Stimulated activated CD8-positive, alpha-beta memory T cell treated with anti-CD3 and anti-CD28 coated beads, Interleukin-15, amount 100 ng/mL, for 1 hour (primary cell): ENCODE results near the gene CEACAM8.
"Not testable (repeated sequence)": the region's sequence is repeated elsewhere in the genome, so short reads cannot be mapped to it uniquely, and the experiment has no call there.

Experiments used
- DNase-seq: peaks from one replicate; pipeline ENCODE4 v3.0.0-alpha.2; 2020; ENCODE audit warnings: low read depth

CEACAM8 gene

DNA sequence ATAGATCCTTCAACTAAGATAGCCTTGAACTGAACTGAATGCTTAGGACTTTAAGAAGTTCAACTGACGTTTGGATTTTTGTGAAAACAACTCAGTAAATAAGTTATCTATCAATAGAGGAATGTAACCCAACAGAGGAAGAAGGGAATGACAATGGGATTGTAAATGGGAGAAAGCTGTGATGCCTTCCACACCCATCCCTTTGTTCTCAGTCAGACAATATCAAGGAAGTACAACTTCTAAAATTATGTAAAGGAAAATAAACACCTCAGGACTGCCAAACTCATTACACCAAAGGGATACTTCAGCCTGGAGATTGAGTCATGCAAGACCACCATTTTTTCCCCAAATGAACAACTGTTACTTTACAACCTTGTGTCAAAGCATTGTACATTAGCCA lies 21.1 kb downstream of the CEACAM8 start:
- DNase-seq: no peak

DNA sequence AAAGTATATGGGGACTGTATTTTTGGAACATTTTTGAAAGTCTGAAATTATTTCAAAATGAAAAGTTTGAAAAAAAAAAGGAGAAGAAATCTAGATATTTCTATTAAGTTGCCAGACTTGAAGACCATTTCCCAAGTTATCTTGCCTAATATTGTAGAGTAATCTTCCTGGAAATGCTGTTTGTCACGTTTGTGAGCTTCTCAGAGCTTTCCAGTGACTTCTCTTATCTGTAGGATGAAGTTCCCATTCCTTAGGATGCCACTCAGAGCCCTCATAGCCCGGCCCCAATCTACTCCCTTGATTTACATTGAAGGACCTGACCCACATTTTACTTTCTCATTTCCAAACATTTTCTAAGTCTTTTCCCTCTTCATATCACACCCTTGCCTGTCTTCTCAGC lies 23.6 kb downstream of the CEACAM8 start:
- DNase-seq: no peak

DNA sequence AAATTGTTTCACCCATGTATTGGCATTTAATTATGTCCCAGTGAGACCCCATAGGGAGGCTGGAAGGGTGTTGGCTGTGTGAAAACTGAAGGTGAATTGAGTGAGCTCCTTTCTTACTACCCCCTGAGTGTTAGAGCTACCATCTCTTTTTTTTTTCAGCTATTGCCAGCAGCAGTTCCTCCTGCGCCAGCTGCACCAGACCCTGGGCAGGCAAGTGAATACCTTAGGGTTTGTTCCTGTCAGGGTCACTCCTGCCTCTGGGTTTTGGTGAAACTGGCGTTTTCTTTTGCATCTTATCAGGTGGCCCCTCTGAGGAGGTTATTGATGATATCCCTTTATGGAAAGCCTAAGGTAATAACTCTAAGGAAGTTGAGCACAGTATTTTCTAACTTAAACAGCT lies 25.5 kb downstream of the CEACAM8 start:
- DNase-seq: no peak

DNA sequence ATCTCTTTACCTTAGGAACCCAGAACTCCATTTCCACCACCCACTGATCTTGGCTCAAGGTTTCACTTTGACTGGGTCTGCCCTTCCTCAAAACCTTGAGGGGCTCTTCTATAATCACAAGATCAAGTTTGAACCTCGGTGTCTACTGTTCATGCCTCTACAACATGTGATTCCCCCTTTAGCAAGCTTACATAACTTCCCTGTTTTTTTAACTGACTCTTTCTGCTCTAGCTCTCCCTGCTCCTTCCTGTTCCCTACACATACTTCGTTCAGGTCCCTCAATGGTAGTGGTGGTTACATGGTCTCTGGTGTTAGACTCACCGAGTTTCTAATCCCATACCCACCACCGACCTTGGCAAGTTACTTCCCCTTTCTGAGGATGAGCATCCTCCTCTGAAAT lies 26.7 kb downstream of the CEACAM8 start:
- DNase-seq: no peak

DNA sequence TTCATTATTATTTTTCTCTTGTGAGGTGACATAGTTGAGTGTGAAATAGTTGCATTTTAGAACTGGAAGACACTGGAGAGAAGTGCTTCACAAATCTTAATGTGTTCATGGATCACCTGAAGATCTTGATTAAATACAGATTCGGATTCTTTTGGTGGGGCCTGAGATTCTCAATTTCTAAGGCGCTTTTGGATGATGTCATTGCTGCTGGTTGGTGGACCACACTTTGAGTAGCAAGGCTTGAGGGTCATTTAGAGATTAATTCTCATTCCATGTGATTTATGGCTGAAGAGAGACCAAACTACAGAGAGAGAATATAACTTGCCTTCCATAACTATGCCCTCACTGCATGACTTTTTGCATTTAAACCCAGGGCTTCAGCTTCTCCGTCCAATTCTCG lies 27.2 kb downstream of the CEACAM8 start:
- DNase-seq: no peak

DNA sequence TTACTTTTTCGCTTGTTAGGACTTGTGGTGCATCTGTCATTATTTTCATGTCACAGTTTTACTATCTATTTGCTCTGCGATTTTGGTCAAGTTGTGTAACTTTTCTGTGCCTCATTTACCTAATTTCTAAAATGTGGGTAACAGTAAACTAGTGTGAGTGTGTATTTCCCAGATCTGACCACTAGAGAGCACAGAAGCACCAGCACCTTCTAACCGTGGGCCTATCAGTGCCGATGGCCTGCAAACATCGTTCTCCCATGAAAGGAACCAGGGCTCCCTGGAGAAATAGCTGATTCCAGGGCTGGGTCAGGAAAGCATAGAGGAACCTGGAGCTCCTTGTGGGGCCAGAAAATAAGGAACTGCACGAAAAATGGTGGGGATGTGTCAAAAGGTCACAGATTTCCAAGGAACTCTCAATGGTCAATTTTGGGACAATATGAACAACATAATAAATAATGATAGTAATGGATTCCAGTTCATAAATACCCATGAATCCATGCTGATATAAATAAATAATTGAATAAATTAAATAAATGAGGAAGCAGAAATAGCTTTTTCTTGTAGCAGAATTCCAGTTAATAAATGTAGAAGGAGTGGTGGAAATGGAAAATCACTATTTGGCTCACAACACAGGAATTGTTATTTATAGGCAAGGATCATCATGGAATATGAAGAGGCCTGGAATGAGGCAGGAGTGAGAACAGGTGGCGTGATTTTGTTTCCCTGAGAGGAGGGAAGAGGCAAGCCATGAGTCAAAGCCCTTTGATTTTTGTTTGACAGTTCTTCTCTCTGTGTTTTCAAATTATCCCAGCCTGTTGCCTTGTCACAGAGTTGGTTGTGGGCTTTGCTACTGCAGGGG lies 31.1 kb downstream of the CEACAM8 start:
- DNase-seq: no peak

DNA sequence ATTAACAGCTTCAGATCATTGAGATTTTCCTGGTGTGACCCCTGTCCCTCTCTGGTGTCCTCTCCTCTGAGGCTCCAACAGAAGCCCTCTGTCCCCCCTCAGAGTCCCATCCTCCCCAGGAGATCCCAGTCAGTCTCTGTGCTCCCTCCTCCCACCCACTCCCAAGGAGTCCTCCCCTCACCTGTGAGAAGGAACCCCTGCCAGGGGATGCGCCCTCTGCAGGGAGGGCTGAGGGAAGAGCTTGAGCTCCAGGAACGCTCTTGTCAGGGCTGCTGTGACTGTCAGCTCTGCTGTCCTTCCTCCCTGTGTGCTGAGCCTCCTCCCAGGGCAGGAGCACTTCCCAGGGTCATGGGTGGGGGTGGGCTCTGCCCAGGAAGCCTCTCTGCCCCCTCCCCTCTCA lies 33.2 kb downstream of the CEACAM8 start:
- DNase-seq: no peak

DNA sequence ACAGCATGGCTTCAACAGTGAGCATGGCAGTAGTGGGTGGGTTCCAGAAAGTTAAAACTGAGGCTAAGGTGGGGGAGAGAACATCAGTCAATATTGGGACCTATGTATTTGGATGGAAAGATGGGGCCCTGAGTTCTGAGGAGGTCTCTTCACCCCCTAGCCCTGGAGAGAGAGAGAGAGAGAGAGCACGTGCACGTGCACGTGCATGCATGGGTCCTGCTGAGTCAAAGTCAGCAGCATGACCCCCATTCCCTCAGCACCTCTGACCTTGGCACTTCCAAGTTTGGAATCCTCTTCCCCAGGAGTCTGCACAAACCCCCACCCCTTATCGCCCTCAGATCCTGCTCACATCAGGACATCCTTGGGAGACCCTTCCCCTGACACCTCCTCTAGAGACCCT lies 34.0 kb downstream of the CEACAM8 start:
- no peak for DNase-seq

DNA sequence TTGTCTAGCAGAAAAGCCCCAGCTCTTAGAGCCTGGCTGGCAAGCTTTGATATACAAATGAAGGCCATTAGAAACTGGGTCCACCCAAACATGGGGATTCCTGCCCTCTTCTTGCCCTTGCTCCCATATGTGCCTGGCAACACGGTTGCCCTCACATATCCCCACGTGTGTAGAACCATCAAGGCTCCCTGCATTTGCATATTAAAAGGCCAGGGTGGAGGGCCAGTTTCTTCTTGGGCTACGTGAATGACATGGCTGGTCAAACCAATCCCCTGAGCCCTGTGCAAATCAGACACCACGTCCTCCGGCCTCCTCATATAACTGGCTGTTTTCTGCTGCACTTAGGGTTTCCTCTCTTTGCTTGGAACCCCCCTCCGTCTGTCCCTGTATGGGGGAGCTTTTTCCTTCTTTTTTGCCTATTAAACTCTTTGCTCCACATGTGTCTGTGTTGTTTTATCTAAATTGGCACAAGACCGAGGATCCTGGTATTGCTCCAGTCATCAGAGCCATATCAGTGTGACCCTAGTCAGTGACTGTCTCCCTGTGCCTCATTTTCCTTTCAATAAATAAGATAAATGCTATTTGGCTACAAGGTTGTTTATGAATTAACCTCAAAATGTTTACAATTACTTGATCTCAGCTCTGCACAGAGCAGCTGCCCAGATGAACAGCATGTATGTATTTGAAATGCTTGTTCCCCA lies 36.1 kb downstream of the CEACAM8 start:
- no peak for DNase-seq

DNA sequence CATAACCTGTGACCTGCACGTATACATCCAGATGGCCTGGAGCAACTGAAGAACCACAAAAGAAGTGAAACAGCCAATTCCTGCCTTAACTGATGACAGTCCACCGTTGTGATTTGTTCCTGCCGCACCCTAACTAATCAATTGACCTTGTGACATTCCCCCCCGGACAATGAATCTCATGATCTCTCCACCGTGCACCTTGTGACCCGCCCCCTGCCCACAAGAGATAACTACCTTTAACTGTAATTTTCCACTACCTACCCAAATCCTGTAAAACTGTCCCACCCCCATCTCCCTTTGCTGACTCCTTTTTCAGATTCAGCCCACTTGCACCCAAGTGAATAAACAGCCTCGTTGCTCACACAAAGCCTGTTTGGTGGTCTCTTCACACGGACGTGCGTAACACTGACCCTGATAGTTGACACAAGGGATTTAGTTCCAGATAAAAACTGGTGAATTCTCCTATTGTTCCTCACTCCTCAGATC lies 37.3 kb downstream of the CEACAM8 start:
- DNase-seq: not testable (repeated sequence)

DNA sequence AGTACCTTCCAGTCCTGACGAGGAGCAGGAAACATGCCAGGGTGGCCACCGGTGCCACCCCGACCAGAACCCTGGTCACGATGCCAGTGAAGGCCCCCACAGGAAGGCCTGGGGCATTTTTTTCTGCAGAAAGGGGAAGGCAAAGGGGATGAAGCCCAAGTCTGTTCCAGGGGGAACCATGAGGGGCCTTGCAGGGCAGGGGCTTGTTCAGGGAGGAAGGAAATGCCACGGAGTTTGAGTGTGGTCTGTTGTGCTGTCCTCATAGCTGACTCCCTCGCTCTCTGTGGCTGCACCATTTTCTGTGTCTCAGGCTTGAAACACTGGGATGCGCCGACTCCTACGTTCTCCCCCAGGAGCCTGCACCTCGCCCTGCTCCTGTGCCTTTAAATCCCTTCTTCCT lies 38.9 kb downstream of the CEACAM8 start:
- no peak for DNase-seq

DNA sequence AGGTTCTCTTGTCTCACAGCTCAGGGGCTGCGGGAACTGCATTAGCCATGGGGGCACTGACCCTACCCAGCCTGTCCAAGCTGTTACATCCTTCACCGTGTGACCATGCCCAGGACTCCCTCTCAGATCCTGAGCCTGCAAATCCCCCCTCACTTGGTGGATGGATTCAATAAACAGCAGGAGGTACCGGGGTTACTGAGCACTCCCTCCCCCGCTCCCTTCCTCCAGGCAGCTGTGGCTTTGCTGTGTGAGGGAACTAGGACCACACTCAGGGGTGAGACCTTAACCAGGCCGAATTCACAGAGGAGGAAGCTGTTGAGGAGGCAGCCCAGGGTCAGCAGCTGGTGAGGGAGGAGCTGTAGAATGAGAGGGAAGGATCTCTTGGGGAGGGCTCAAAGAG lies 39.4 kb downstream of the CEACAM8 start:
- DNase-seq: no peak

DNA sequence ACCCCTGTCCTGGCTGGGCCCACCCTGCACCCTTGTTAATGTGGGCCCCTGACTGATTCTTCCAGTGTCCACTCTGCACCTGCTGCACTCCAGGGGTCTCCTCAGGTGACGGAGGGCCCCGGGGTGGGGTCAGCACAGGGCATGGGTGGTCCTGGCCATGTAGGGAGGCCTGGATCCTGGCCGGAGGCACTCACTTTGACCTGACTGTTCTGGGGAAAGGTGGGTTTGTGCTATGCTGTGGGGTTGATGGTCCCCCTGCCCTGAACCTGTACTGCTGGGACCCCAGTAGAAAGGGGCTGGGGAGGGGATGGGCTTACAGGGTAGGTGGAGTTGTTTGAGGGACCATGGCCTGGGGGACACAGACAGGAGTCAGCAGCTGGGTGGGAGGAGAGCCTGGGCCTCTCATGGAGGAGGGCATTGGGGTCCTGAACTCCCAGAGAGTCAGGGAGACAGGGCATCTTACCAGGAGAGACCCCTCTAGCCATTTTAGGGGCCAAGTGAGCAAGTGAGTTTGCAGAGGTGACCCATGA lies 40.6 kb downstream of the CEACAM8 start:
- DNase-seq: no peak

DNA sequence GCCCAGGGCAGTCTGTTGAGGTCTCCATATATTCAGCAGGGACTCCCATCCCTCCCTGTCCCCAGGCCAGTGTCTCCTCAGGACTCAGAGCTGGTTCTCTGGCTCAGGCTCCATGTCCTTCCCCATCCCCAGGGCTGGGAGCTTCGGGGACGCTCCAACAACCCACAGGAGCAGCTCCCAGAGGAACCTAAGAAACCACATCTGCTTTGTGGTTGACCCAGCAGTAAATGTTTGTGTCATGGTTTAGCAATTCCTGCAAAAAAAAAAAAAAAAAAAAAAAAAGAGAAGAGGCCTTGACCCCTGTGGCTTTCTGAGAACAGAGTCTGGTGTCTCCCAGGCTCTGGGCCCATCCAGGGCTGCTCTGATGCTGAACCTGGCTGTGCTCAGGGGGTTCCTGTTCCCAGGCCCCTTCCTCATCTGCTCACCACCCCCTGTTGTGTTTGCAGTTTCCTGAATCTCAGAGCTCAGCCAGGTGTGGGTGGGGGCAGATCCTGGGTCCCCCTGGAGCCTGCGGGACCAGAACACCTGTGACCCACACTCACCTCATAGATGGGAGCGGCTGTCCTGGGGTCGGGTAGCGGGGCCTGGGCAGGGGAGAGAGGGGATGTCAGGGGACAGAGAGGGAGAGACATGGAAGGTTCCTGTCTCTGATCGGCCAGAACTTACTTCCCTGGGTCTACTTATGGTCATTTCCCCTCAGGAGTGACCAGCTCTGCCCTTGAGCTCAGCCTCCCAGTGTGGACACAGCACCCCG lies 41.3 kb downstream of the CEACAM8 start:
- no peak for DNase-seq

DNA sequence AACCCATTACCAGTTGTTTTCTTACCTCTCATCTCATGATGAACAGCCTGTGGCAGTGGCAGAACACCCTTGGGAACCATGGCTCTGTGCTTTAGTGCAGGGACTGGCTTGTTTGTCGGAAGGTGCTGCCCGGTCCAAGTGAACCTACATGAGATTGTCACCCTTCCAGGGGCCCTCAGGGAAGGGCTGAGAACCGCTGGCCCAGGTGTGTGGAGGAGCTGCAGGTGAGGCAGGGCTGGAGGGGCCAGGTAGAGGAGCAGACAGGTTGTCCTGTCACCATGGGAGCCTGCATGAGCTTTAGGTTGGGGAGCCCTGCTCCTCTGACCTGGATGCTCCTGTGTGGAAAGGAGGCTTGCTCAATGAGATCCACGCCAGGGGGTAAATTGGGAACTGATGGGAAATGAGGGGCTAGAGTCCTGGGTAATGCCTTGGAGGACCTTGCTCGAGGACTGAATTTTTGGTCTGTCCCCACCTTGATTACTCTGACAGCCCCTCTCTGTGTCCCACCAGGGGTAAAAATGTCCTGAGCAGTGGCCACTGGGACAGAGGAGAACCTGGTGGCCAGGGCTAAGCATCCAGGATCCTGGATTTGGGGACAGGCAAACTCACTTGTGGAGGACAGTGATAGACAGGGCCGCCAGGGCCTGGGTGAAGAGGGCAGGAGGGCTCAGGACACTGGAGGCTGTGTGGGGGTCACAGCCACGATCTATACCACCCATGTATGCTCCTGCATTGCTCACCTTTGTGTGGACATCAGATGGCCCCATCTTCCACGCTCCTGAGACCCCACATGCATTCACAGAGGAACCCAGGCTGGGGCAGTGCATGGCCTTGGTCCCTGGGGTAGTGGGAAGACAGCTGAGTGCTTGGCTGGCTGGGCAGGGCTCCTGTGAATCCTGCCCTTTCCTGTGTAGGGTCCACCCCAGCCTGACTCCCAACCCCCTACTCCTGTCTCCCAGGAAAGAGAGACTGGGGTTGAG lies 42.3 kb downstream of the CEACAM8 start:
- DNase-seq: no peak

DNA sequence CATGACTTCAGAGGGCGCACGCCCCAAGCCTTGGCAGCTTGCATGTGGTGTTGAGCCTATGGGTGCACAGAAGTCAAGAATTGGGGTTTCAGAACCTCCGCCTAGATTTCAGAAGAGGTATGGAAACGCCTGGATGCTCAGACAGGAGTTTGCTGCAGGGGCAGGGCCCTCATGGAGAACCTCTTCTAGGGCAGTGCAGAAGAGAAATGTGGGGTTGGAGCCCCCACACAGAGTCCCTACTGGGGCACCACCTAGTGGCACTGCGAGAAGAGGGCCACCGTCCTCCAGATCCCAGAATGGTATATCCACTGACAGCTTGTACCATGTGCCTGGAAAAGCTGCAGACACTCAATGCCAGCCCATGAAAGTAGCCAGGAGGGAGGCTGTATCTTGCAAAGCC lies 44.2 kb downstream of the CEACAM8 start:
- not testable (repeated sequence) for DNase-seq

DNA sequence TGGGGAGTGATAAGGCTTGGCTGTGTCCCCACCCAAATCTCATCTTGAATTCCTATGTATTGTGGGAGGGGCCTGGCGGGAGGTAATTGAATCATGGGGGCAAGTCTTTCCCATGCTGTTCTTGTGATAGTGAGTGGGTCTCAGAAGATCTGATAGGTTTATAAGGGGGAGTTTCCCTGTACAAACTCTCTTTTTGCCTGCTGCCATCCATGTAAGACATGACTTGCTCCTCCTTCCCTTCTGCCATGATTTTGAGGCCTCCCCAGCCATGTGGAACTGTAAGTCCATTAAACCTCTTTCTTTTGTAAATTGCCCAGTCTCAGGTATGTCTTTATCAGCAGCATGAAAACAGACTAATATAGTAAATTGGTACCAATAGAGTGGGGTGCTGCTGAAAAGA lies 45.7 kb downstream of the CEACAM8 start:
- not testable (repeated sequence) for DNase-seq

DNA sequence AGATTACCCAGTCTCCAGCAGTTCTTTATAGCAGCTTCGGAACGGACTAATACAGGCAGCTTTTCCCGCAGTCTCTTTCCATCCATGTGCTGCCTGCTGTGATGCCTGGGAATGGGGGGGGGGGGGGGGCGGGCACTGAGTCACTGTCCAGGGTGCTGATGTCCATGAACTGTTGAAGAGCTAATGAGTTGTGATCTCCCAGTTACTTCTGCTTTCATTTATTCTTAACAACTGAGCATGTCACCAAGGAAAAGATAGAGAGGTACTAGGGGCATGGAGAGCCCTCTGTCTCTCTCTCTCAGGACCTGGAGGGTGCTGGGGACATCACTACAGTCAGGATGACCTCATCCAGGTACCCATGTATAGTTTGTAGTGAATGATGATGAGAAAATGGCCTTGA lies 46.2 kb downstream of the CEACAM8 start:
- no peak for DNase-seq

DNA sequence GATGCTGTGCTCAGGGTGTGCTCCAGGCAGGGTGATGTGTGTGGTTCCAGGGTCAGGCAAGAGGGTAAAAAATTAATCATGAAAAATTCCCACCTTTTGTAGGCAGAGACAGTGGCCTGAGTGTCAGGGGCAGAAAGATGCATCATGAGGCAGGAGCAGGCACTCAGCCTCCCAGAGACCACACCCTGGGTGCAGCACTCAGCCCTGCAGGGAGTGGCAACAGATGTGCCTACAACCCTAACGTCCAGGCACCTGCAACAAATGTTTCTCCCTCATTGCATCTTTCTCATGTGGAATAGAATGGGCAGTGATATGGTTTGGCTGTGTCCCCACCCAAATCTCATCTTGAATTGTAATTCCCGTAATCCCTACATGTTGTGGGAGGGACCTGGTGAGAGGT lies 46.8 kb downstream of the CEACAM8 start:
- DNase-seq: no peak

DNA sequence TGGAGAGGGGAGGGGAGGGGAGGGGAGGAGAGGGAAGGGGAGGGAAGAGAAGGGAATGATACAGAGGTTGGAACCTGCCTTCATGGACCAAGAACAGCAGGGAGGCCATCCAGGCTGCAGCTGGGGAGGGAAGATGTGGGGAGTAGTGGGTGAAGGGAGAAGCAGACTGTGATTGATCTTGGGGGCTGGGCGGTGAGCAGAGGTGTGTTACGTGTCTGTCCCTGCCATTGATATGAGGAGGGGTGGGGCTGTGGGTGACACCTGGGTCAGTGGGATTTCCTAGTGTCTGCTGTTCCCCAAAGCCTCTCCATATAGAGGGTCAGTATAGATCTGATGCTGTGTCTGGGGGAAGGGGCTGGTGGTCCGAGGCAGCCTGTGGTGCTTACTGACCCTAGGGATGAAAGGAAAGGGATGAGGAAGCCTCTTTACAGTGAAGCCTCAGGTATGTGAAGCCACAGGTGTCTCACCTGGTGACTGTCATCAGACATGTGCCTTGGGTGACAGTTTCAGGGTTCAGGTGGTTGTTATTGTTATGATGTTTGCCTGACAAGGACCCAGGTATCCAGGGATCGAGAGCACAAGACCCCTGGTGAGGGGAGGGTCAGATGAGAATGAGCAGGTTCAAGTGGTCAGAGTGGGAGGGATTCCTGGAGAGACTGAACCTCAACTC lies 47.8 kb downstream of the CEACAM8 start:
- DNase-seq: no peak

DNA sequence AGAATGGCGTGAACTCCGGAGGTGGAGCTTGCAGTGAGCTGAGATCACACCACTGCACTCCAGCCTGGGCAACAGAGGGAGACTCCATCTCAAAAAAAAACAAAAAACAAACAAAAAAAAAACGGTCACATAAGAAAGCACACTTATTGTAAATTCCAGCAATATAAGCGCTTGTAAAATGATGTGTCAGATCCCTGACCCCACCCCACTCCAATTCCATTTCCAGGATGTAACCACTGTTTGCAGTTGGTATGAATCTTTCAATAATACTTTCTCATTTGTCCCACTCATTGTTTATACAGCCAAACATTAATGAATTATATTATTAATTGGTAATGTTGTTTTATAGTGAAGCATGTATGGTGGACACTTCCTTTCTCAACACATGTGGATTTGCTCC lies 50.6 kb downstream of the CEACAM8 start:
- DNase-seq: no peak
